ENCODE data around the gene GDAP2. TPM values are rescaled to one million over a fixed set of nuclear protein-coding genes. Genes with fewer than 3 reads are reported as not detected.

The GDAP2 gene
- total RNA-seq, 1 donor from 2014 or later: 18.9 TPM

- TF ChIP-seq CTCF (IDR thresholded peaks at IDR 0.05; ENCODE audit: insufficient read depth, low read length, poor library complexity, severe bottlenecking): no peak
- DNase-seq (ENCODE audit: low read depth): no peak
- Histone ChIP-seq H3K4me3 (ENCODE audit: low read depth, low read length) (no peak overlapping the region), H3K27me3 (ENCODE audit: control insufficient read depth, insufficient read depth, low read length) (no peaks in the 10 kb centered on the region), H3K36me3 (ENCODE audit: control insufficient read depth, insufficient read depth, low read length) (no peaks in the 10 kb centered on the region)
Measured at GRCh38 chr1:117820694-117821381, 108.6 kb downstream of the GDAP2 start.

- TF ChIP-seq CTCF (IDR thresholded peaks at IDR 0.05; ENCODE audit: insufficient read depth, low read length, poor library complexity, severe bottlenecking): no peak
- H3K4me3 ChIP-seq (ENCODE audit: low read depth, low read length): no peak overlapping the region
- no peaks in the 10 kb centered on the region for H3K36me3 ChIP-seq (ENCODE audit: control insufficient read depth, insufficient read depth, low read length)
- DNase-seq (ENCODE audit: low read depth): no peak
- no peaks in the 10 kb centered on the region for H3K27me3 ChIP-seq (ENCODE audit: control insufficient read depth, insufficient read depth, low read length)
Measured at GRCh38 chr1:117820096-117820495, 109.3 kb downstream of the GDAP2 start.

- Histone ChIP-seq H3K27me3 (ENCODE audit: control insufficient read depth, insufficient read depth, low read length) (no peaks in the 10 kb centered on the region), H3K36me3 (ENCODE audit: control insufficient read depth, insufficient read depth, low read length) (no peaks in the 10 kb centered on the region), H3K4me3 (ENCODE audit: low read depth, low read length) (no peak overlapping the region)
- no peak for TF ChIP-seq CTCF (IDR thresholded peaks at IDR 0.05; ENCODE audit: insufficient read depth, low read length, poor library complexity, severe bottlenecking)
- no peak for DNase-seq (ENCODE audit: low read depth)
Measured at GRCh38 chr1:117819301-117819700, 110.1 kb downstream of the GDAP2 start.

GRCh38 chr1:117818456-117818855, 111.0 kb downstream of the GDAP2 start:
- Histone ChIP-seq H3K27me3 (ENCODE audit: control insufficient read depth, insufficient read depth, low read length) (no peaks in the 10 kb centered on the region), H3K36me3 (ENCODE audit: control insufficient read depth, insufficient read depth, low read length) (no peaks in the 10 kb centered on the region), H3K4me3 (ENCODE audit: low read depth, low read length) (no peak overlapping the region)
- DNase-seq (ENCODE audit: low read depth): no peak
- no peak for TF ChIP-seq CTCF (IDR thresholded peaks at IDR 0.05; ENCODE audit: insufficient read depth, low read length, poor library complexity, severe bottlenecking)

- Histone ChIP-seq H3K36me3 (ENCODE audit: control insufficient read depth, insufficient read depth, low read length) (no peaks in the 10 kb centered on the region), H3K27me3 (ENCODE audit: control insufficient read depth, insufficient read depth, low read length) (no peaks in the 10 kb centered on the region), H3K4me3 (ENCODE audit: low read depth, low read length) (no peak overlapping the region)
- TF ChIP-seq CTCF (IDR thresholded peaks at IDR 0.05; ENCODE audit: insufficient read depth, low read length, poor library complexity, severe bottlenecking): no peak
- no peak for DNase-seq (ENCODE audit: low read depth)
Measured at GRCh38 chr1:117817629-117818028, 111.8 kb downstream of the GDAP2 start.

GRCh38 chr1:117815926-117816325, 113.5 kb downstream of the GDAP2 start:
- TF ChIP-seq CTCF (IDR thresholded peaks at IDR 0.05; ENCODE audit: insufficient read depth, low read length, poor library complexity, severe bottlenecking): no peak

More at GRCh38 chr1:117815926-117816325, 113.5 kb downstream of the GDAP2 start:
- Histone ChIP-seq H3K36me3 (ENCODE audit: control insufficient read depth, insufficient read depth, low read length) (no peaks in the 10 kb centered on the region), H3K4me3 (ENCODE audit: low read depth, low read length) (no peak overlapping the region), H3K27me3 (ENCODE audit: control insufficient read depth, insufficient read depth, low read length) (no peaks in the 10 kb centered on the region)
- DNase-seq (ENCODE audit: low read depth): no peak

Measured in kidney epithelial cell (primary cell).